HCEC 1CT (cell line): Measurements from ENCODE around the gene KIAA0232.
A peak's percentile ranks its signal among the peaks of the same experiment; 100 is the strongest.
"Not testable (repeated sequence)": the region's sequence is repeated elsewhere in the genome, so short reads cannot be mapped to it uniquely, and the experiment has no call there.

Experiments used
- DNase-seq: peaks from one replicate; pipeline ENCODE4 v3.0.0-alpha.2; 2017

KIAA0232 gene

GRCh38 chr4:6905516-6906445 lies 123.3 kb downstream of the KIAA0232 start:
- DNase-seq, result no peak

GRCh38 chr4:6906486-6906885 lies 124.0 kb downstream of the KIAA0232 start:
- DNase-seq, result not testable (repeated sequence)

- DNase-seq, result peak; percentile 3
These were observed 125.2 kb downstream of the KIAA0232 start for GRCh38 chr4:6907658-6908191.

- no peak for DNase-seq
These were observed 126.0 kb downstream of the KIAA0232 start for GRCh38 chr4:6908432-6909112.

GRCh38 chr4:6909113-6909969 lies 126.8 kb downstream of the KIAA0232 start, which contains the start of gene TBC1D14:
Gene TBC1D14 (plus strand): TSS chr4:6909826. CDS start chr4:6923390, 13,564 bp downstream.
- peak; percentile 57 for DNase-seq

- no peak for DNase-seq
These were observed 127.4 kb downstream of the KIAA0232 start for GRCh38 chr4:6909970-6910339.

- no peak for DNase-seq
These were observed 127.9 kb downstream of the KIAA0232 start for GRCh38 chr4:6910340-6910959.

- DNase-seq, result no peak
These were observed 128.7 kb downstream of the KIAA0232 start for GRCh38 chr4:6910960-6911874.

- DNase-seq, result not testable (repeated sequence)
These were observed 129.4 kb downstream of the KIAA0232 start for GRCh38 chr4:6911917-6912316.

- no peak for DNase-seq
These were observed 129.9 kb downstream of the KIAA0232 start for GRCh38 chr4:6912441-6912840.

- no peak for DNase-seq
These were observed 130.9 kb downstream of the KIAA0232 start for GRCh38 chr4:6913350-6913905.

- DNase-seq, result no peak
These were observed 131.9 kb downstream of the KIAA0232 start for GRCh38 chr4:6914448-6914847.

GRCh38 chr4:6915041-6916005 lies 132.8 kb downstream of the KIAA0232 start:
- no peak for DNase-seq

GRCh38 chr4:6916069-6916586 lies 133.6 kb downstream of the KIAA0232 start:
- no peak for DNase-seq

- DNase-seq, result no peak
These were observed 134.3 kb downstream of the KIAA0232 start for GRCh38 chr4:6916587-6917460.

- DNase-seq, result no peak
These were observed 135.1 kb downstream of the KIAA0232 start for GRCh38 chr4:6917461-6918271.

GRCh38 chr4:6918338-6918737 lies 135.8 kb downstream of the KIAA0232 start:
- DNase-seq, result no peak
